ENCODE data around the gene TRABD2B.

- TF ChIP-seq CTCF (IDR thresholded peaks at IDR 0.05) (no peak), EP300 (IDR thresholded peaks at IDR 0.05) (no peak), POLR2A (IDR thresholded peaks at IDR 0.05) (no peak), POLR2AphosphoS5 (IDR thresholded peaks at IDR 0.05) (no peak)
These were observed 27.9 kb upstream of the TRABD2B start for GRCh38 chr1:48025076-48025475.
